Psoas muscle (tissue), 8 donors: ENCODE data around the gene ZC3H10. TPM values are rescaled to one million over a fixed set of nuclear protein-coding genes. Genes with fewer than 3 reads are reported as not detected.
"Not testable (repeated sequence)": the region's sequence is repeated elsewhere in the genome, so short reads cannot be mapped to it uniquely, and the experiment has no call there.

ENCODE experiments used
- ATAC-seq, 4 donors: fragments of 200-7000 bp; cut with Tn5 transposase; one replicate each; pipeline ENCODE4 v1.9.1; 2020; ENCODE audit warnings: moderate library complexity in 3 of 4, mild to moderate bottlenecking in 2 of 4
- DNase-seq, 2 donors: peaks; one replicate each; pipeline ENCODE4 v3.0.0-alpha.2; 2020
- H3K27ac ChIP-seq: fragments of 200-600 bp; one replicate; pipeline ENCODE4 v1.8.0; 2022
- H3K27me3 ChIP-seq, 3 donors: fragments of 200-600 bp in 1 of 3; one replicate each; pipeline versions ENCODE4 v1.6.1 to v1.8.0; 2013 to 2022; ENCODE audit warnings: low read length in 2 of 3, mild to moderate bottlenecking in 2 of 3, moderate library complexity in 1 of 3; ENCODE audit not compliant: insufficient read depth in 3 of 3
- H3K36me3 ChIP-seq, 2 donors: fragments of 200-600 bp in 1 of 2; one replicate each; pipeline versions ENCODE4 v1.6.1 to v1.8.0; 2013 to 2022; ENCODE audit warnings: low read depth in 1 of 2, mild to moderate bottlenecking in 1 of 2, moderate library complexity in 1 of 2; ENCODE audit not compliant: insufficient read depth in 1 of 2
- H3K4me1 ChIP-seq: fragments of 200-600 bp; one replicate; pipeline ENCODE4 v1.8.0; 2022
- H3K4me3 ChIP-seq: fragments of 200-600 bp; one replicate; pipeline ENCODE4 v1.8.0; 2022; ENCODE audit warnings: mild to moderate bottlenecking
- H3K9me3 ChIP-seq: fragments of 200-600 bp; one replicate; pipeline ENCODE4 v1.8.0; 2022
- CTCF ChIP-seq: fragments of 200-600 bp; IDR thresholded peaks from one replicate; pipeline ENCODE4 v1.8.0; 2022; ENCODE audit warnings: antibody characterized with exemption
- WGBS, 3 donors: extraction: QIAGEN DNeasy Blood & Tissue Kit; methylation state at CpG; one replicate each; pipeline versions ENCODE4 v1.1.6 to v1.1.7; 2013; 5-methylcytosine and 5-hydroxymethylcytosine counted together
- intact Hi-C, 2 donors: fragments of 100-400 bp; cut with DNase I; formaldehyde crosslinking; loops; one replicate each; pipeline versions ENCODE4 v1.11.0 to v1.14.2; 2022
- polyA plus RNA-seq, 3 donors: library from polyadenylated mRNA; stranded (reverse); fragments of 200-250 nt; gene quantifications; one replicate each; pipeline ENCODE4 v1.2.3, GENCODE V29; 2013
- total RNA-seq, 4 donors: library from RNA; stranded (reverse); fragmentation: NEBNext Ultra II Directional in 2 of 4; extraction: Animal tissue kit (Norgen Biotek cat#: 25700) in 2 of 4; gene quantifications; one replicate each; pipeline versions ENCODE4 v1.2.1 to v1.2.4, GENCODE V29; 2021 to 2023
- donor health status: healthy with polysubstance abuse.
- donor health status: DM: no; HTN: no; CAD: no; lungs with moderate emphysema.
- donor health status: Bipolar disorder and iron deficiency.
- donor health status: healthy.
- donor health status: DM: yes; HTN: yes; CAD: no.
- donor health status: DM: no; HTN: no; CAD: no.
- donor health status: DM: no; HTN: no; CAD: no.
- donor health status: DM: yes; HTN: yes; CAD: no.

The ZC3H10 gene
- total and polyA plus RNA-seq, 7 donors: 3.5 to 10.3 (median 5.4) TPM

GRCh38 chr12:56116267-56117081, 1.6 kb upstream of the ZC3H10 start, which contains the start of gene RPL41:
TSS of gene RPL41 (plus strand) at chr12:56116633.
- Histone ChIP-seq H3K36me3 (peaks cover 3 to 45% of the 10 kb centered on the region in 2 donors), H3K9me3 (no peaks in the 10 kb centered on the region), H3K27ac (peak within 1 kb of the TSS; percentile 95), H3K4me1 (peaks cover 31% of the 10 kb centered on the region), H3K27me3 (no peaks in the 10 kb centered on the region), H3K4me3 (peak within 1 kb of the TSS; percentile 81)
- TF ChIP-seq CTCF: no peak
- intact Hi-C loops: loop anchor here in 1 of 2 donors (5.0 kb wide), 1 partner anchor 106 kb away; the partner anchor contains the start of genes NABP2 and RNF41
- 0% methylated on average over 34 of the region's 34 CpGs for WGBS, 3 donors
- peak; percentile 73 to 78 (median 74) for ATAC-seq
- peak; percentile 92 to 96 for DNase-seq

- WGBS, 3 donors: 1 to 3% (median 1%) methylated on average over 12 of the region's 16 CpGs
- peaks cover 36% of the 10 kb centered on the region for H3K4me1 ChIP-seq
- ATAC-seq, H3K27me3 ChIP-seq, DNase-seq, H3K9me3 ChIP-seq: not testable (repeated sequence)
- intact Hi-C loops: loop anchor here in 1 of 2 donors (5.0 kb wide), 1 partner anchor 105 kb away; the partner anchor contains the start of genes NABP2 and RNF41
- H3K27ac ChIP-seq: peak overlapping the region; percentile 95
- peak overlapping the region; percentile 81 for H3K4me3 ChIP-seq
- peaks cover 3 to 45% of the 10 kb centered on the region in 2 donors for H3K36me3 ChIP-seq
Observed at GRCh38 chr12:56117082-56117706, 872 bp upstream of the ZC3H10 start.

- H3K36me3 ChIP-seq: peaks cover 3 to 32% of the 10 kb centered on the region in 2 donors
- DNase-seq (peak in 1 of 2 donors; percentile 23), ATAC-seq (no peak)
- H3K4me3 ChIP-seq: peak overlapping the region; percentile 81
- H3K9me3 ChIP-seq: no peaks in the 10 kb centered on the region
- intact Hi-C loops: loop anchor here (1.0 to 5.0 kb wide), 2 partner anchors 103 to 105 kb away; partner anchors contain the start of genes NABP2 (in 2 of the 2) and RNF41 (in 1 of the 2)
- no peaks in the 10 kb centered on the region for H3K27me3 ChIP-seq
- H3K4me1 ChIP-seq: peaks cover 44% of the 10 kb centered on the region
- TF ChIP-seq CTCF: no peak
- peak overlapping the region; percentile 95 for H3K27ac ChIP-seq
- WGBS, 3 donors: 8 to 12% (median 9%) methylated on average over 13 of the region's 13 CpGs
Observed at GRCh38 chr12:56118688-56119357, 757 bp downstream of the ZC3H10 start.

GRCh38 chr12:56119361-56119796, 1.3 kb downstream of the ZC3H10 start:
- WGBS, 3 donors: 0 to 1% (median 0%) methylated on average over 2 of the region's 2 CpGs
- H3K4me3 ChIP-seq: peak overlapping the region; percentile 81
- H3K36me3 ChIP-seq: peaks cover 3 to 29% of the 10 kb centered on the region in 2 donors
- TF ChIP-seq CTCF: peak; percentile 78
- DNase-seq (peak; percentile 75 to 87), ATAC-seq (peak; percentile 65 to 72 (median 70))
- H3K9me3 ChIP-seq: no peaks in the 10 kb centered on the region
- intact Hi-C loops: loop anchor here (1.0 to 5.0 kb wide), 2 partner anchors 103 to 105 kb away; partner anchors contain the start of genes NABP2 (in 2 of the 2) and RNF41 (in 1 of the 2)
- H3K27me3 ChIP-seq: no peaks in the 10 kb centered on the region
- H3K27ac ChIP-seq: peak overlapping the region; percentile 95
- peaks cover 44% of the 10 kb centered on the region for H3K4me1 ChIP-seq
